ENCODE data around the gene CLEC4D. TPM values are rescaled to one million over a fixed set of nuclear protein-coding genes. Genes with fewer than 3 reads are reported as not detected.

Gene CLEC4D
- polyA plus RNA-seq, 1 of the 3 experiments (the other 2 are of a cell fraction), result not detected

DNA sequence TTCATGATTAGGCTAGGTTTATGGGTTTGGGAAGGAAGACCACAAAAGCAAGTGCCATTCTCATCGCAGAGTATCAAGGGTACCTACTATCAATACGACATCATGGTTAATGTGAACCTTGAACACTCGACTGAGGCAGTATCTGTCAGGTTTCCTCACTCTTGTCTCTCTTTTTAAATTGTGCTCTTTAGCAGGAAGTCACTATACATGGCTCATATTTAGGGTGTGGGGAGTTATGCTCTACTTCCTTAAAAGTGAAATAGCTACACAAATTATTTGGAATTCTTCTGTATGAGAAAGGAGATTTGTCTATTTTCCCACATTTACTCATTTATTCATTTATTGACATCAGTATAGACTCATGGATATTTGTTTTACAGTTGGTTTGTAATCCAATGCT lies 33.3 kb downstream of the CLEC4D start:
- Histone ChIP-seq H2AFZ (ENCODE audit: low read depth) (no peak overlapping the region), H3K9me2 (no peaks in the 10 kb centered on the region), H3K36me3 (replicated peaks in 1 of 2; ENCODE audit: control insufficient read depth in 1 of 2, insufficient read depth in 2 of 2, low read length in 1 of 2) (no peaks in the 10 kb centered on the region), H3K79me2 (ENCODE audit: insufficient read depth) (no peaks in the 10 kb centered on the region), H3K4me3 (ENCODE audit: low read depth in 2 of 2, low read length in 1 of 2) (no peak overlapping the region), H3K4me2 (no peak overlapping the region), H3F3A (replicated peaks; ENCODE audit: insufficient read depth) (no peaks in the 10 kb centered on the region), H4K20me1 (ENCODE audit: insufficient read depth) (no peaks in the 10 kb centered on the region), H3K27ac (ENCODE audit: low read depth in 2 of 2, low read length in 1 of 2) (no peak overlapping the region), H3K4me1 (ENCODE audit: control insufficient read depth in 1 of 2, insufficient read depth in 2 of 2, low read depth in 1 of 2, low read length in 1 of 2) (no peaks in the 10 kb centered on the region), H3K9me3 (no peaks in the 10 kb centered on the region), H3K9ac (no peak overlapping the region), H3K27me3 (ENCODE audit: insufficient read depth) (no peaks in the 10 kb centered on the region)
- TF ChIP-seq MEF2A (IDR thresholded peaks at IDR 0.05; ENCODE audit: borderline replicate concordance, low read depth) (no peak), JUND (IDR thresholded peaks at IDR 0.05) (no peak), CHD2 (IDR thresholded peaks at IDR 0.05; ENCODE audit: low read length, partially characterized antibody) (no peak), RCOR1 (IDR thresholded peaks at IDR 0.05; ENCODE audit: low read length) (no peak), FOSL2 (IDR thresholded peaks at IDR 0.05; ENCODE audit: borderline replicate concordance, low read depth) (no peak), TEAD4 (IDR thresholded peaks at IDR 0.05; ENCODE audit: borderline replicate concordance, insufficient read depth) (no peak), EZH2phosphoT487 (IDR thresholded peaks at IDR 0.05; ENCODE audit: borderline replicate concordance, low read depth) (no peak), TCF12 (IDR thresholded peaks at IDR 0.05) (no peak), FOXM1 (IDR thresholded peaks at IDR 0.05; ENCODE audit: low read depth) (no peak), GABPA (IDR thresholded peaks at IDR 0.05; ENCODE audit: low read depth) (no peak), YY1 (IDR thresholded peaks at IDR 0.05; ENCODE audit: low read depth) (no peak), GATA2 (CRISPR knock-in tag; IDR thresholded peaks at IDR 0.05) (no peak), POLR2AphosphoS5 (IDR thresholded peaks at IDR 0.05; ENCODE audit: low read depth, low read length) (no peak), NFIC (IDR thresholded peaks at IDR 0.05; ENCODE audit: borderline replicate concordance) (no peak)
- TF ChIP-seq, protein P1, sequence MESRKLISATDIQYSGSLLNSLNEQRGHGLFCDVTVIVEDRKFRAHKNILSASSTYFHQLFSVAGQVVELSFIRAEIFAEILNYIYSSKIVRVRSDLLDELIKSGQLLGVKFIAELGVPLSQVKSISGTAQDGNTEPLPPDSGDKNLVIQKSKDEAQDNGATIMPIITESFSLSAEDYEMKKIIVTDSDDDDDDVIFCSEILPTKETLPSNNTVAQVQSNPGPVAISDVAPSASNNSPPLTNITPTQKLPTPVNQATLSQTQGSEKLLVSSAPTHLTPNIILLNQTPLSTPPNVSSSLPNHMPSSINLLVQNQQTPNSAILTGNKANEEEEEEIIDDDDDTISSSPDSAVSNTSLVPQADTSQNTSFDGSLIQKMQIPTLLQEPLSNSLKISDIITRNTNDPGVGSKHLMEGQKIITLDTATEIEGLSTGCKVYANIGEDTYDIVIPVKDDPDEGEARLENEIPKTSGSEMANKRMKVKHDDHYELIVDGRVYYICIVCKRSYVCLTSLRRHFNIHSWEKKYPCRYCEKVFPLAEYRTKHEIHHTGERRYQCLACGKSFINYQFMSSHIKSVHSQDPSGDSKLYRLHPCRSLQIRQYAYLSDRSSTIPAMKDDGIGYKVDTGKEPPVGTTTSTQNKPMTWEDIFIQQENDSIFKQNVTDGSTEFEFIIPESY (IDR thresholded peaks at IDR 0.05; ENCODE audit: borderline replicate concordance, low read depth), result no peak
- no peak for DNase-seq
- 9% methylated on average over 3 of the region's 3 CpGs for WGBS (ENCODE audit: low lambda C conversion rate)
- POLR2A ChIA-PET, result no interaction called here
- CTCF ChIA-PET, result no interaction called here

DNA sequence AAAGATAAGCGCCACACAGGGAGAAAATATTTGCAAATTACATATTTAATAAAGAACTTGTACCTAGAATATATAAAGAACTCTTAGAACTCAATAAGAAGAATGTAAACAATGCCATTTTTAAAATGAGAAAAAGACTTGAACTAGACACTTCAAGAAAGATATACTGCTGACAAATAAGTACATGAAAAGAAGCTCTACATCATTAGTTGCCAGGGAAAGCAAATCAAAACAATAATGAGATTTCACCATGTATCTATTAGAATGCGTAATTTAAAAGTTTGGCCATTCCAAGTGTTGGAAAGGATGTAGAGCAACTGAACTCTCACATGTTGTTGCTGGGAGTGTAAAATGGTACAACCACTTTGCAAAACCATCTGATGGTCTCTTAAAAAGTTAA lies 34.3 kb downstream of the CLEC4D start:
- ChIA-PET POLR2A (no interaction called here), CTCF (interaction anchor here (1.1 kb wide), 1 partner anchor 61 kb away, joined by 4 read pairs; no protein-coding TSS in a partner anchor)
- Histone ChIP-seq H2AFZ (ENCODE audit: low read depth) (no peak overlapping the region), H3K4me3 (ENCODE audit: low read depth in 2 of 2, low read length in 1 of 2) (no peak overlapping the region), H3K4me2 (no peak overlapping the region), H3K27me3 (ENCODE audit: insufficient read depth) (no peaks in the 10 kb centered on the region), H3K4me1 (ENCODE audit: control insufficient read depth in 1 of 2, insufficient read depth in 2 of 2, low read depth in 1 of 2, low read length in 1 of 2) (no peaks in the 10 kb centered on the region), H4K20me1 (ENCODE audit: insufficient read depth) (no peaks in the 10 kb centered on the region), H3K9me2 (no peaks in the 10 kb centered on the region), H3F3A (replicated peaks; ENCODE audit: insufficient read depth) (no peaks in the 10 kb centered on the region), H3K9ac (no peak overlapping the region), H3K27ac (ENCODE audit: low read depth in 2 of 2, low read length in 1 of 2) (no peak overlapping the region), H3K79me2 (ENCODE audit: insufficient read depth) (no peaks in the 10 kb centered on the region), H3K9me3 (no peaks in the 10 kb centered on the region), H3K36me3 (replicated peaks in 1 of 2; ENCODE audit: control insufficient read depth in 1 of 2, insufficient read depth in 2 of 2, low read length in 1 of 2) (no peaks in the 10 kb centered on the region)
- WGBS (ENCODE audit: low lambda C conversion rate), result 8% methylated on average over 2 of the region's 2 CpGs
- no peak for DNase-seq
- TF ChIP-seq FOXJ3 (CRISPR knock-in tag; IDR thresholded peaks at IDR 0.05) (no peak), GATA2 (CRISPR knock-in tag; IDR thresholded peaks at IDR 0.05) (no peak), SMC3 (IDR thresholded peaks at IDR 0.05; ENCODE audit: low read depth, low read length) (no peak), NFIC (IDR thresholded peaks at IDR 0.05; ENCODE audit: borderline replicate concordance) (no peak), TCF12 (IDR thresholded peaks at IDR 0.05) (no peak), RXRA (IDR thresholded peaks at IDR 0.05; ENCODE audit: borderline replicate concordance, low read depth) (no peak), TAF1 (IDR thresholded peaks at IDR 0.05; ENCODE audit: borderline replicate concordance, low read depth, low read length) (no peak), POLR2AphosphoS5 (IDR thresholded peaks at IDR 0.05; ENCODE audit: low read depth, low read length) (no peak), NRF1 (IDR thresholded peaks at IDR 0.05; ENCODE audit: low read depth, low read length) (no peak), FOSL2 (IDR thresholded peaks at IDR 0.05; ENCODE audit: borderline replicate concordance, low read depth) (no peak), MEF2A (IDR thresholded peaks at IDR 0.05; ENCODE audit: borderline replicate concordance, low read depth) (no peak)
- TF ChIP-seq, protein P2, sequence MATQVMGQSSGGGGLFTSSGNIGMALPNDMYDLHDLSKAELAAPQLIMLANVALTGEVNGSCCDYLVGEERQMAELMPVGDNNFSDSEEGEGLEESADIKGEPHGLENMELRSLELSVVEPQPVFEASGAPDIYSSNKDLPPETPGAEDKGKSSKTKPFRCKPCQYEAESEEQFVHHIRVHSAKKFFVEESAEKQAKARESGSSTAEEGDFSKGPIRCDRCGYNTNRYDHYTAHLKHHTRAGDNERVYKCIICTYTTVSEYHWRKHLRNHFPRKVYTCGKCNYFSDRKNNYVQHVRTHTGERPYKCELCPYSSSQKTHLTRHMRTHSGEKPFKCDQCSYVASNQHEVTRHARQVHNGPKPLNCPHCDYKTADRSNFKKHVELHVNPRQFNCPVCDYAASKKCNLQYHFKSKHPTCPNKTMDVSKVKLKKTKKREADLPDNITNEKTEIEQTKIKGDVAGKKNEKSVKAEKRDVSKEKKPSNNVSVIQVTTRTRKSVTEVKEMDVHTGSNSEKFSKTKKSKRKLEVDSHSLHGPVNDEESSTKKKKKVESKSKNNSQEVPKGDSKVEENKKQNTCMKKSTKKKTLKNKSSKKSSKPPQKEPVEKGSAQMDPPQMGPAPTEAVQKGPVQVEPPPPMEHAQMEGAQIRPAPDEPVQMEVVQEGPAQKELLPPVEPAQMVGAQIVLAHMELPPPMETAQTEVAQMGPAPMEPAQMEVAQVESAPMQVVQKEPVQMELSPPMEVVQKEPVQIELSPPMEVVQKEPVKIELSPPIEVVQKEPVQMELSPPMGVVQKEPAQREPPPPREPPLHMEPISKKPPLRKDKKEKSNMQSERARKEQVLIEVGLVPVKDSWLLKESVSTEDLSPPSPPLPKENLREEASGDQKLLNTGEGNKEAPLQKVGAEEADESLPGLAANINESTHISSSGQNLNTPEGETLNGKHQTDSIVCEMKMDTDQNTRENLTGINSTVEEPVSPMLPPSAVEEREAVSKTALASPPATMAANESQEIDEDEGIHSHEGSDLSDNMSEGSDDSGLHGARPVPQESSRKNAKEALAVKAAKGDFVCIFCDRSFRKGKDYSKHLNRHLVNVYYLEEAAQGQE (IDR thresholded peaks at IDR 0.05; ENCODE audit: low read depth, low read length), result no peak
- TF ChIP-seq, protein P3, sequence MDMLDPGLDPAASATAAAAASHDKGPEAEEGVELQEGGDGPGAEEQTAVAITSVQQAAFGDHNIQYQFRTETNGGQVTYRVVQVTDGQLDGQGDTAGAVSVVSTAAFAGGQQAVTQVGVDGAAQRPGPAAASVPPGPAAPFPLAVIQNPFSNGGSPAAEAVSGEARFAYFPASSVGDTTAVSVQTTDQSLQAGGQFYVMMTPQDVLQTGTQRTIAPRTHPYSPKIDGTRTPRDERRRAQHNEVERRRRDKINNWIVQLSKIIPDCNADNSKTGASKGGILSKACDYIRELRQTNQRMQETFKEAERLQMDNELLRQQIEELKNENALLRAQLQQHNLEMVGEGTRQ (IDR thresholded peaks at IDR 0.05; ENCODE audit: borderline replicate concordance, low read depth, low read length), result no peak

Measured in SK-N-SH (cell line).